ENCODE data around the gene GAS7. TPM values are rescaled to one million over a fixed set of nuclear protein-coding genes. Genes with fewer than 3 reads are reported as not detected.

The GAS7 gene
- total and polyA plus RNA-seq, 9 of the 15 experiments (the other 6 are each of a cell fraction or from before 2014, with no cell fraction given), result 0.11 to 0.33 TPM; not detected in 7

DNA sequence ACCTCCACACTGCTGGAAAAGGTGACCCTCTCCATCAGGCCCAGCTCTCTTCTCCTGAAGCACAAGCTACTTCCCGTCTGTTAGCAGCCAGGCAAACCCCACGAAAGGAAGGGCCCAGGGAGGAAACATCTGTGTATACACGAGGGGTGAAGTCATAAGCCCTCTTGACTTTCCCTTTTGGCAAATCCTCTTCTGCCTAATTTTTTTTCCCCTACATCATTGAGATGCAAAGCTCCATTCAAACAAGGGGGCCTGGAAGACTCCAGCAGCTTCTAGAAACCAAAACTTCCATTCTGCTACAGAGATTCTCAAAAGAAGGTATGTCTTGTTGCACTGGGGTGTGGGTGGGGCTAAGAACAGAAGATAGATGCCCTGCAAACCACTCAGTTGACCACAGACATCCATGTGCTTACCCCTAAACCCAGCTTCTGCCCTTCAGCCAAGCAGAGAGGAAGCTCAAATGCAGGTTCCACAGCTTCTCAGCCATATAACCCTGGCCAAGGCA, 147.8 kb downstream of the GAS7 start (continued):
- TF ChIP-seq, protein P1, sequence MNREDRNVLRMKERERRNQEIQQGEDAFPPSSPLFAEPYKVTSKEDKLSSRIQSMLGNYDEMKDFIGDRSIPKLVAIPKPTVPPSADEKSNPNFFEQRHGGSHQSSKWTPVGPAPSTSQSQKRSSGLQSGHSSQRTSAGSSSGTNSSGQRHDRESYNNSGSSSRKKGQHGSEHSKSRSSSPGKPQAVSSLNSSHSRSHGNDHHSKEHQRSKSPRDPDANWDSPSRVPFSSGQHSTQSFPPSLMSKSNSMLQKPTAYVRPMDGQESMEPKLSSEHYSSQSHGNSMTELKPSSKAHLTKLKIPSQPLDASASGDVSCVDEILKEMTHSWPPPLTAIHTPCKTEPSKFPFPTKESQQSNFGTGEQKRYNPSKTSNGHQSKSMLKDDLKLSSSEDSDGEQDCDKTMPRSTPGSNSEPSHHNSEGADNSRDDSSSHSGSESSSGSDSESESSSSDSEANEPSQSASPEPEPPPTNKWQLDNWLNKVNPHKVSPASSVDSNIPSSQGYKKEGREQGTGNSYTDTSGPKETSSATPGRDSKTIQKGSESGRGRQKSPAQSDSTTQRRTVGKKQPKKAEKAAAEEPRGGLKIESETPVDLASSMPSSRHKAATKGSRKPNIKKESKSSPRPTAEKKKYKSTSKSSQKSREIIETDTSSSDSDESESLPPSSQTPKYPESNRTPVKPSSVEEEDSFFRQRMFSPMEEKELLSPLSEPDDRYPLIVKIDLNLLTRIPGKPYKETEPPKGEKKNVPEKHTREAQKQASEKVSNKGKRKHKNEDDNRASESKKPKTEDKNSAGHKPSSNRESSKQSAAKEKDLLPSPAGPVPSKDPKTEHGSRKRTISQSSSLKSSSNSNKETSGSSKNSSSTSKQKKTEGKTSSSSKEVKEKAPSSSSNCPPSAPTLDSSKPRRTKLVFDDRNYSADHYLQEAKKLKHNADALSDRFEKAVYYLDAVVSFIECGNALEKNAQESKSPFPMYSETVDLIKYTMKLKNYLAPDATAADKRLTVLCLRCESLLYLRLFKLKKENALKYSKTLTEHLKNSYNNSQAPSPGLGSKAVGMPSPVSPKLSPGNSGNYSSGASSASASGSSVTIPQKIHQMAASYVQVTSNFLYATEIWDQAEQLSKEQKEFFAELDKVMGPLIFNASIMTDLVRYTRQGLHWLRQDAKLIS (CRISPR knock-in tag; IDR thresholded peaks at IDR 0.05), result no peak
- no peak for TF ChIP-seq ZNF224 (CRISPR knock-in tag; IDR thresholded peaks at IDR 0.05)
- TF ChIP-seq SUPT5H (IDR thresholded peaks at IDR 0.05), result no peak

DNA sequence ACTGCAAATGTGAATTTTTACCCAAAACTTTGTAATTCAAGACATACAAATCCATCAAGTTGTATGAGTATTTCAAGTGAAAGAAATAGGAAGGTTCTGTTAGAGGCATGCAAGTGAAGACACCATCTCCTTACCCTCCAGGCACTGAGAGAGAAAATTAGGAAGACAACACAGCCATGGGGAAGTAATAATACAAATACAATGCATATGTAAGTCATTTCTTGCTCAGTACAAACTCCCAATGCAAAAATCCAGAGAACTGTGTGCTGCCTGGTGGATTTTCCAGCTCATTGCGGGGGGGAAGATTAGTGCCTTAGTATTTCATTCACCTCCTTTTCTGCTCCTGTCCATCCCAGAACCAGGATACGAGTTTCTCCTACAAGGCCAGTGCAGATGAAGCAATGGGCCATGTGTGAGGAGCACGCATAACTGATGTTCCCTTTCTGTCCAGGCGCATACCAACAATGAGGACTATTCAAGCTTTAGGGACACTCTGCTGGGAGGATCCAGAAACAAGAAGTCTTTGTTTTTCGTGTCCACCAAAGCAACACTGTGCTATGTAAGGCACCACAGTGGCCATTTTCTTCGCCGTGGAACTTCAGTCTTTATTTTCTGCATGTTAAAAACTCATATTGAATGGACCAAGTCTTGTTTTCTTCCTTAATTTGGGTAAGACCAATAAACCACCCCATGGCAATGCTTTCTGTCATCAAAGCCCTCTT, 149.6 kb downstream of the GAS7 start:
- POLR2A ChIA-PET, result no interaction called here
- Histone ChIP-seq H3K27ac (ENCODE audit: extremely low read depth, low read depth, low read length) (no peak overlapping the region), H3K9me1 (ENCODE audit: control insufficient read depth, insufficient read depth, low read length) (no peaks in the 10 kb centered on the region), H3K9me3 (replicated peaks; ENCODE audit: control insufficient read depth, insufficient read depth, low read depth, low read length) (no peaks in the 10 kb centered on the region), H4K20me1 (replicated peaks; ENCODE audit: control insufficient read depth, insufficient read depth, low read length) (no peaks in the 10 kb centered on the region), H3K4me3 (no peak overlapping the region), H3K36me3 (ENCODE audit: control insufficient read depth, insufficient read depth, low read length) (no peaks in the 10 kb centered on the region), H3K79me2 (ENCODE audit: control insufficient read depth, insufficient read depth, low read length) (no peaks in the 10 kb centered on the region), H3K9ac (ENCODE audit: insufficient read depth in 1 of 2, low read depth in 2 of 2, low read length in 2 of 2) (no peak overlapping the region), H2AFZ (ENCODE audit: low read depth, low read length) (no peak overlapping the region), H3K4me2 (ENCODE audit: insufficient read depth, low read length) (no peak overlapping the region), H3K27me3 (ENCODE audit: control insufficient read depth in 2 of 2, insufficient read depth in 2 of 2, low read length in 2 of 2) (peaks cover 0 to 5% of the 10 kb centered on the region in 2 experiments; a peak in 1 of 5 replicates), H3K4me1 (replicated peaks in 1 of 2; ENCODE audit: control insufficient read depth in 2 of 2, insufficient read depth in 2 of 2, low read length in 2 of 2) (no peaks in the 10 kb centered on the region)
- 2% methylated on average over 7 of the region's 7 CpGs for WGBS (ENCODE audit: insufficient coverage, low coverage, missing lambda C conversion rate)
- intact Hi-C loops (cut with micrococcal nuclease) (no loop called here), in situ Hi-C loops (cut with MboI) (no loop called here)
- BruUV-seq (replicated peaks), result no TSS peak
- FAIRE-seq (no peak), DNase-seq (ENCODE audit: extremely low read depth in 1 of 4, low spot score in 3 of 4) (no peak), ATAC-seq (no peak)
- TF ChIP-seq, protein P2, sequence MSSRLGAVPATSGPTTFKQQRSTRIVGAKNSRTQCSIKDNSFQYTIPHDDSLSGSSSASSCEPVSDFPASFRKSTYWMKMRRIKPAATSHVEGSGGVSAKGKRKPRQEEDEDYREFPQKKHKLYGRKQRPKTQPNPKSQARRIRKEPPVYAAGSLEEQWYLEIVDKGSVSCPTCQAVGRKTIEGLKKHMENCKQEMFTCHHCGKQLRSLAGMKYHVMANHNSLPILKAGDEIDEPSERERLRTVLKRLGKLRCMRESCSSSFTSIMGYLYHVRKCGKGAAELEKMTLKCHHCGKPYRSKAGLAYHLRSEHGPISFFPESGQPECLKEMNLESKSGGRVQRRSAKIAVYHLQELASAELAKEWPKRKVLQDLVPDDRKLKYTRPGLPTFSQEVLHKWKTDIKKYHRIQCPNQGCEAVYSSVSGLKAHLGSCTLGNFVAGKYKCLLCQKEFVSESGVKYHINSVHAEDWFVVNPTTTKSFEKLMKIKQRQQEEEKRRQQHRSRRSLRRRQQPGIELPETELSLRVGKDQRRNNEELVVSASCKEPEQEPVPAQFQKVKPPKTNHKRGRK (tag; IDR thresholded peaks at IDR 0.05), result no peak
- TF ChIP-seq ZNF76 (CRISPR knock-in tag; IDR thresholded peaks at IDR 0.05; ENCODE audit: borderline replicate concordance) (no peak), CCNT2 (IDR thresholded peaks at IDR 0.05; ENCODE audit: borderline replicate concordance, extremely low read depth, insufficient read length, low read depth, low read length) (no peak), ATF1 (CRISPR knock-in tag; IDR thresholded peaks at IDR 0.05) (no peak), ATF1 (tag; IDR thresholded peaks at IDR 0.05) (no peak), PURB (CRISPR knock-in tag; IDR thresholded peaks at IDR 0.05; ENCODE audit: low read depth) (no peak), ZBTB1 (CRISPR knock-in tag; IDR thresholded peaks at IDR 0.05; ENCODE audit: borderline replicate concordance, low read depth) (no peak), ZNF324 (CRISPR knock-in tag; IDR thresholded peaks at IDR 0.05) (no peak), TAF9B (IDR thresholded peaks at IDR 0.05; ENCODE audit: partially characterized antibody) (no peak)
- CTCF ChIA-PET (ENCODE audit: low intra/inter-chr PET ratio), result no interaction called here
